Kidney capillary endothelial cell (primary cell): ENCODE measurements around the gene TEX22.
A peak's percentile ranks its signal among the peaks of the same experiment; 100 is the strongest.

Experiments
- DNase-seq: peaks from one replicate; pipeline ENCODE4 v3.0.0-alpha.2; 2018; ENCODE audit warnings: low spot score

Gene TEX22

GRCh38 chr14:105400016-105400415 is 1.7 kb downstream of the TEX22 start:
- DNase-seq = no peak

- DNase-seq = no peak
These were observed 3.4 kb downstream of the TEX22 start for GRCh38 chr14:105401699-105402098.

- no peak for DNase-seq
These were observed 10.3 kb downstream of the TEX22 start for GRCh38 chr14:105408592-105408991.

GRCh38 chr14:105409364-105409763 is 11.0 kb downstream of the TEX22 start:
- no peak for DNase-seq

- no peak for DNase-seq
These were observed 12.3 kb downstream of the TEX22 start for GRCh38 chr14:105410642-105411016.

- DNase-seq = no peak
These were observed 12.9 kb downstream of the TEX22 start for GRCh38 chr14:105411017-105411941.

GRCh38 chr14:105411985-105412770 is 13.8 kb downstream of the TEX22 start:
- DNase-seq = no peak

- DNase-seq = no peak
These were observed 14.6 kb downstream of the TEX22 start for GRCh38 chr14:105412771-105413543.

- DNase-seq = no peak
These were observed 15.2 kb downstream of the TEX22 start for GRCh38 chr14:105413544-105413886.

GRCh38 chr14:105414456-105415371 is 16.4 kb downstream of the TEX22 start:
- peak; percentile 65 for DNase-seq

- DNase-seq = no peak
These were observed 17.4 kb downstream of the TEX22 start for GRCh38 chr14:105415481-105416428.

- DNase-seq = no peak
These were observed 18.3 kb downstream of the TEX22 start for GRCh38 chr14:105416671-105417070.

GRCh38 chr14:105417690-105418121 is 19.4 kb downstream of the TEX22 start:
- DNase-seq = no peak

- DNase-seq = no peak
These were observed 20.2 kb downstream of the TEX22 start for GRCh38 chr14:105418269-105419194.

- no peak for DNase-seq
These were observed 21.1 kb downstream of the TEX22 start, which contains the start of gene MTA1 for GRCh38 chr14:105419195-105420091. TSS of gene MTA1 (plus strand) at chr14:105419827. CDS start at chr14:105420036, 209 bp downstream.

GRCh38 chr14:105420101-105420973 is 22.0 kb downstream of the TEX22 start:
- no peak for DNase-seq
